Hypothalamus (tissue), 51 donors: Measurements from ENCODE around the gene HEMK1.

Experiments used
- DNase-seq, 51 donors: peaks; one replicate each; lab custom pipeline; 2025; lab: John Stamatoyannopoulos, UW

HEMK1 gene

DNA sequence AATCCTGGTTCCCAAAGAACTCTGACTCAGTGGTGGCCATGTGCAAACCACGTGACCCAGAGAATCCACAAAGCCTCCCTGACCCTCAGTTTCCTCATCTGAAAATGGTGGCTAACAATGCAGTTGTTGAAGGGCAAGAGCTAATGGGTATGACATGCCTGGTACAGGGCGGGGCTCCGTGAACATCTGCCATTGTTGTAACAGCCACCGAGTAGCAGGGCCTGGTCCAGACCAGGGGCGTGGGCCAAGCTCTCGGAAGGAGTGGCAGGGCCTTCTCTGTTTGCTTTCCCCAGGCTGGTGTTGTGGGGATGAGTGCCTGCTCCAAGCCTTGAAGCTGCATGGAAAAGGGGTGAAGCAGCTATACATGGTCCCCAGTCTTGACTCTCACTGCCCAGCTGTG lies 61.1 kb downstream of the HEMK1 start:
- DNase-seq: no peak

DNA sequence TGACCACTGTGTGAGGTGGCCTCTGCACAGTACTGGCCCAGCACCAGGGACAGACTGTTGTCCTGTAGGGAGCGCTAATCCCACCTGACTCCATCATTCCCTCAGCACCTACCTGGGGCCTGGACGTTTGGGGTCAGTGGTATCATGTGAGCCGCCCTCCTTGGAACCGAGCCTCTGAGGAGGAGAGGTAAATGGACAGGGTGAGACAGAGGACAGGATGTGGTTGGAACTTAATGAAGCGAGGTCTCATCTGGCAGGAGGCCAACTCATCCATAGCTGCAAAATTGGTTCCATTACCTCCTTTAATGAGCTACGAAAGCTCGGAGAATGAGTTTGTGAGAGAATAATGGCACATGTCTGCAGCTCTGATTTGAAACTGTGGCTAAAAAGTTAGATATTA lies 61.6 kb downstream of the HEMK1 start:
- no peak for DNase-seq

DNA sequence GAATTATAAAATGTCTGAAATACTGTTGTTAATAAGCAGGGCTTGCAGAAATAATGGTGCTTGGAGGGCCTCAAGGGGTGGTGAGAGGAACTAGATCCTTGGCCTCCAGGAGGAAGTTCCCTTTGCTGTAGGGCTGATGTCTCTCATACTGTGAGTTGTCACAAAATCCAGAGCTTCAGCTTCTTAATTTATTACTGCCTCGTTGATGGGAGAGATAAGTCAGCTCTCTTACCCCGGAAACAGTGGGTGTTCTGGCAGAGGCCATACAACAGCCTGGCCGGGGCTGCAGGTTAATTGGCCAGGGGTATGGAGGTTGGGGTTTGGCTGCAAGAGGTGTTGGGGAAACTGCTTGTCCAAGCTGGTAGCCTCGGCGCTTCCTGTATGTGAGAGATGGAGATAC lies 63.1 kb downstream of the HEMK1 start:
- DNase-seq: no peak

DNA sequence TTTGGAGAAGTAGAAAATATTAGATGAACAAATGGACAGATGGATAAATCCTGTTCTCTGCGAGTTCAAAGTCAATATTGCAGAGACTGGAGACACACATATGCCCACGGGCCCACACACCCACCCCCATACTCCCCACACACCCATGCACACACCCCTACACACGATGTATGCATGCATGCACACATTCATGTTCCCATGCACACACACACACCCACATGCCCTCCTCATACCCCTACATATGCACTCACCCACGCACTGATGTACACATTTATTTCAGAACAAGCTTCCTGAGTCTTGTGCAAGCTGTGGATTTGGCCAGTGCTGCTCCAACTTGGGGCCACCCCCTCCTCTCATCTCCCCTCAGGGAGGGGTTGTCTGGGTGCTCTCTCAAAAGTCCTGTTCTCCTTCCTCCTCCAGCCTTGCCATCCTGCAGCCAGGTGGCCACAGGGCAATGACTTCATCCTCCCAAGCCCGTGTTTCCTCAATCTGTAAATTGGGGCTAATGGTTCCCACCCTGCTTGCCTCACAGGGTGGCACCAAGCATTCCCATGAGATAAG lies 64.0 kb downstream of the HEMK1 start:
- no peak for DNase-seq

DNA sequence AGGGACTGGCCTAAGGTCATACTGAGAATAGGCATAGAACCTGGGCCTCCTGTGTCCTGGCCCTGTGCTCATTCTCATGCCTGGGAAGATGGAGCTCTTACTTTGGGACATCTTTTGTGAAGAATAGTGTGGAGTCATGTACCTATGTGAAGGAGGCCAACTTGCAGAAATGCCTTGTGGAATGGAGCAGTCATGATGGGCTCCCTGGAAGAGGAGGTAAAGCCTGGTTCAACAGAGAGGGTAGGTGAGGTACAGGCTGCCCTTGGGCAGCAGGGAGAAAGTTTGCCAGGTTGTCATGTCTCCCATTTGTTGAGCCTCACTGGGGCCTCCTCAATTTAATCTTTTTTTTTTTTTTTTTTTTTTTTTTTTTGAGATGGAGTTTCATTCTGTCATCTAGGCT lies 65.7 kb downstream of the HEMK1 start:
- DNase-seq: no peak

DNA sequence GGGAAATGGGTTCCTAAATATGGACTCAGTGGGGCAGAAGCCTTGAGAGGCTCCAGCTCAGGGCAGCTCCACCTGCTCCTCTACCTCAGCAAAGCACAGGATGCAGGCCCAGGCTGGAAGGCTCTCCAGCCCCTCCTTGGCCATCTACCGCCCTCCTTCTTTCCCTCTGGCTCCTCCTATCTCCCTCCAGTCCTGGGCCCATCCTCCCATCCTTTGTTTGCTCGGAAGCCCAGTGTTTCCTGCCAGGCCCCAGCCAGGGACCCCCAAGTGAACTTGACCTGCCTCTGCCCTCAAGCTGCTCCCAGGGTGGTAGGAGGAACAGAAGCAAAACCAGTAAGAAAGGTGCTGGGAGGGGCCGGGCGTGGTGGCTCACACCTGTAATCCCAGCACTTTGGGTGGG lies 67.7 kb downstream of the HEMK1 start:
- DNase-seq: no peak

DNA sequence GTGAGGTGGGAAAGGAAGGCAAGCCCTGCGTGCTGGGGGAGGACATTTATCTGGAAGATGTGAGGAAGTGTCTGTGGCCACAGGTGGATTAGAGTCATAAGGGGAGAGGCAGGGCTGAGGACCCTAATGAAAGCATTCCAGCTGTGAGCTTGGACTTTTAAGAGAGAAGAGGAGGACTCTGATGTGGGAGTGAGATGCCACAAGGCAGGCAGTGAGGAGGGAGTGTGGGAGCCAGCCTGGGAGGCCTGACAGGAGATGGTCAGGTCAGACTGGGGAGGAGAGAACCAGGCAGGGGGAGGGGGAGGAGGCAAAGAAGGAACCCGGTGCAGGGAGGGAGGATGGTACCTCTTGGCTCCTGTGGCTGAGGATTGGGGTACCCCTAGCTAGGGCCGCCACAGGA lies 68.6 kb downstream of the HEMK1 start:
- DNase-seq: no peak

DNA sequence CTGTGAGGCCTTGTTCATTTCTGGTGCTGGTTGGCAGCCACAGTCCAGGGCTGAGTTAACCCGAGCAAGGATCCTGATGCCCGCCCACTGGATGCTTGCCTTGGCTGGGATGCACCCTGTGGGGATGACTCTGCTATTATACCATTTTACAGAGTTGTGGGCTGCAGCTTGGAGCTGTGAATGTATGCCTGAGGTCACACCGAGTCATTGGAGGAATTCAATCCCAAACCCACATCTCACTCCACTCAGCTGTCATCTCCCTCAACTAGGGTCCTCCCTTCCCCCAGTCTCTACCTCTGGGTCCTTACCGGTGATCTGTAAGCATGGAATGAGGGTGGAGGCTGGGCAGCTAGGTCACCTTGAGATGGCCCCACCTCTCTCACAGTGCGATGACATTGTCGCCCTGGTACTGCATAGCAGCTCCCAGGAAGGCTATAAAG lies 69.8 kb downstream of the HEMK1 start:
- DNase-seq: peak in 1 of 51 donors; percentile 23

DNA sequence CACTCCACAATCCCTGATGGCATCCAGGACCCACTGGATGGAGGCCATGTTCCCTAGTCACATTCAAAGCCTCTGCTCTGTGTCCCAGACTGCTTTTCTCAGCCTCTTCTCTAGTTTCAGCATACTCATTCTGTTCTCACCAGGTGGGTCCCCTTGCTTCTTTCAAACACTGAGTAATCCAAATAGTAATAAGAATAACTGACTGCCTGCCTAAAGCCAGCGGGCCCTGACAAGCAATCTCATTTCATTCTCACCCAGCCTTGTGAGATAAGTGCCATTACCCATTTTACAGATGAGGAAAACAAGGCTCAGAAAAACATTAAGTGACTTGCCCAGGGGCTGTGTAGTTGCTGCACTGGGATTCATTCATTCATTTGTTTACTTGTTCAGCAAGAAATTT lies 73.1 kb downstream of the HEMK1 start:
- no peak for DNase-seq

DNA sequence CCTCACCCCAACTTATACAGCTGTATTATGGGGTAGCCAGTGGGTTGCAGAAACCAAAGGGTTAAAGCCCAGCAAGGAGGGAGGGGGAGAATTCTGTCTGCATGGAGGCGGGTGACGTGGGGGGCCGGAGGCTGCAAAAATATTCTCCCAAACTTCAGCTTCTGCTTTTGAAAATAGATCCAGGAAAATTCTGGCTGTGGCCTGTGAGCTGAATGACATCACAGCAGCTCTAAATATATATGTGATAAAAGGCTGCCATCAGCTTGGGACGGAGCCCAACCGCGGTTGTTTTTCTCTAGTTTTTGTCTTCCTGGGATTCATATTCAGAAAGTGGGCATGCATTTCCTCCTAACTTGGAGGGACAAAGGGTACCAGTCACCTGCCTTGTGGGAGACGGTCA lies 75.2 kb downstream of the HEMK1 start:
- peak in 1 of 51 donors; percentile 16 for DNase-seq

DNA sequence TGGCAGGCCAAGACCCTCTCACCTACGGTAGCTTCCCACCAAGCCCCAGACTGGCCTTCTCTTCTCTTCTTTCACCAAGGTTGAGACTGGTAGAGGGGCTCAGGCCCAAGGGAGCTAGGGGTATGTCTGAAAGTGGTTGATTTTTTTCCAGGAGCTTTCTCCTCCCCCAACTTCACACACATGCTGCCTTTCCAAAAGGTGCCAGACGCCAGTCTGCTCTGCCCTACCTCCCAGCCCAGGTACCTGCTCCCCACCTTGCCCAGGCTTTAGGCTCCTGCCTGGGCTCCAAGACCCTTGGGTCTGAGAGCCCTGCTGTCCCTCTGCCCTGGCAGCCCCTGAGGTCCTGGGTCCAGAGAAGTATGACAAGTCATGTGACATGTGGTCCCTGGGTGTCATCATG lies 76.1 kb downstream of the HEMK1 start:
- no peak for DNase-seq
